SH-SY5Y (cell line): Measurements from ENCODE around the gene FCRL6.

ENCODE experiments used
- GATA2 ChIP-seq: IDR thresholded peaks from 2 replicates; pipeline ENCODE4 v1.6.1; 2011; ENCODE audit warnings: mild to moderate bottlenecking, low read depth, low read length
- GATA3 ChIP-seq: IDR thresholded peaks from 2 replicates; pipeline ENCODE4 v1.6.1; 2011; ENCODE audit warnings: low read depth, mild to moderate bottlenecking, low read length, moderate library complexity

DNA sequence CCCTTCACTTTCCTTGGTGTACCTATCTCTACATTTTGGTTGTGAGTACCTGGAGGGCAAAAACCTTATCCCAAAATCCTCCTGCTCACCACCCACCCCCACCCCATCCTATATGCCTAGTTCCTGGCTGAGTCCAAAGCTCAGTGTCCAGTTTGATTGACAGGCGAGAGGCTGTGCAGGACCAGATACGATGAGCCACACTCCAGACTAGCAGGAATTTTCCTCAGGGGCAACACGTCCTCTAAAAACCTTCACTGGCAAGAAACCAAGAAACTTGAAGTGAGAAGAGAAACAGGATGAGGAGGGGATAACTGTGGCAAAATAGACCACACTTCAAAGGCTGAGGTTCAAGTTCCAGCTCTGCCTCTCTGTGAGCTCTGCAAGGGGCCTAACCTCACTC is 23.4 kb downstream of the FCRL6 start:
- TF ChIP-seq GATA3 (no peak), GATA2 (no peak)
